ENCODE results near the gene ADAMTS10.
"Not testable (repeated sequence)": the region's sequence is repeated elsewhere in the genome, so short reads cannot be mapped to it uniquely, and the experiment has no call there.

The ADAMTS10 gene

DNA sequence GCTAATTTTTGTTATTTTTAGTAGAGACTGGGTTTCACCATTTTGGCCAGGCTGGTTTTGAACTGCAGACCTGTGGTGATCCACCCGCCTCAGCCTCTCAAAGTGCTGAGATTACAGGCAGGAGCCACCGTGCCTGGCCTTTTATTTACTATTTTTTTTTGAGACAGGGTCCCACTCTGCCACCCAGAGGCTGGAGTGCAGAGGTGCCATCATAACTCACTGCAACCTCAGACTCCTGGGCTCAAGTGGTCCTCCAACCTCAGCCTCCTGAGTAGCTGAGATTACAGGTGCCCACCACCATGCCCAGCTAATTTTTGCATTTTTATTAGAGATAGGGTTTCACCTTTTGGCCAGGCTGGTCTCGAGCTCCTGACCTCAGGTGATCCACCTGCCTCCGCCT, 12.4 kb upstream of the ADAMTS10 start:
- peak in 1 of 3 experiments; percentile 18 for DNase-seq

DNA sequence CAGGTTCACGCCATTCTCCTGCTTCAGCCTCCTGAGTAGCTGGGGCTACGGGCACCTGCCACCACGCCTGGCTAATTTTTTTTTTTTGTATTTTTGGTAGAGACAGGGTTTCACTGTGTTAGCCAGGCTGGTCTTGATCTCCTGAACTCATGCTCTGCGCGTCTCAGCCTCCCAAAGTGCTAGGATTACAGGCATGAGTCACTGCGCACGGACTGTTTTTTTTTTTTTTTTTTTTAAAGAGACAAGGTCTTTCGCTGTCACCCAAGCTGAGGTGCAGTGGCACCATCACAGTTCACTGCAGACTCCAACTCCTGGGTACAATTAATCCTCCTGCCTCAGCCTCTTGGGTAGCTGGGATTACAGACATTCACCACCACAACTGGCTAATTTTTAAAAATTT, 8.2 kb upstream of the ADAMTS10 start:
- DNase-seq: no peak

- DNase-seq: no peak
These were observed 7.5 kb upstream of the ADAMTS10 start for GRCh38 chr19:8617984-8618383.

GRCh38 chr19:8617325-8617724, 6.8 kb upstream of the ADAMTS10 start:
- not testable (repeated sequence) for DNase-seq

GRCh38 chr19:8616861-8617260, 6.3 kb upstream of the ADAMTS10 start:
- no peak for DNase-seq

GRCh38 chr19:8615813-8616596, 5.5 kb upstream of the ADAMTS10 start:
- peak in 1 of 3 experiments; percentile 1 for DNase-seq

GRCh38 chr19:8615024-8615423, 4.5 kb upstream of the ADAMTS10 start:
- DNase-seq: no peak

DNA sequence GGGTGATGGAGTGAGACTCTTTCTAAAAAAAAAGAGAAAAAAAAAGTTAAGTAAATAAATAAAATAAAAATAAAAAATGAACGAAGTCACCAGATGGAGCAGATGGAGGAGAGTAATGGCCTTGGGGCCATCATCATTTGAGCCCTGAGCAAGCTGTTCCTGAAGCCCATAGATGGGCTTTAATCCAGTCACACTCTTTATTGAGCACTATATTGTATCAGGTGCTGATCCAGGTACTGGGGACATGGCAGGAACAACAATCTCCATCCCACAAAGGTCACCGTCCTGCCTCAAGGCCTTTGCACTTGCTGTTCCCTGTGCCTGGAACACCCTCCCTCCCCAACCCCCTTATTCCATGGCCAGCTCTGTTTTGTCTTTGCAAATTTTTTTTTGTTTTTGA, 3.9 kb upstream of the ADAMTS10 start:
- no peak for DNase-seq

DNA sequence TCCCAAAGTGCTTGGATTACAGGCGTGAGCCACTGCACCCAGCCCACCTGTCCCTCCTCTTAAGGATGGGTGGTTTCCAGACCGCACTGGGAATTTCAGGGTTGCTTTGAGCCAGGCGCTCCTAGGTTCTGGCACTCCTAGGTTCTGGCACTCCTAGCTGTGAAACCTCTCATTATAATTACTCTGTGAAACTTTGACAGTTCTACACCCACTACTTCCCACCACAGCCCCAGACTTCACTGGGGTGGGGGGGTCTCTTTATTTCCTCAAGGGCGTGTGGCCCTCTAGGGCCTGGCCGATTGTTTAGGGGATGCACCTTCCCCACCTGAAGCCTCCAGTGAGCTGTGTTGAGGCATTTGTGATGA, 2.3 kb upstream of the ADAMTS10 start:
- no peak for DNase-seq

DNA sequence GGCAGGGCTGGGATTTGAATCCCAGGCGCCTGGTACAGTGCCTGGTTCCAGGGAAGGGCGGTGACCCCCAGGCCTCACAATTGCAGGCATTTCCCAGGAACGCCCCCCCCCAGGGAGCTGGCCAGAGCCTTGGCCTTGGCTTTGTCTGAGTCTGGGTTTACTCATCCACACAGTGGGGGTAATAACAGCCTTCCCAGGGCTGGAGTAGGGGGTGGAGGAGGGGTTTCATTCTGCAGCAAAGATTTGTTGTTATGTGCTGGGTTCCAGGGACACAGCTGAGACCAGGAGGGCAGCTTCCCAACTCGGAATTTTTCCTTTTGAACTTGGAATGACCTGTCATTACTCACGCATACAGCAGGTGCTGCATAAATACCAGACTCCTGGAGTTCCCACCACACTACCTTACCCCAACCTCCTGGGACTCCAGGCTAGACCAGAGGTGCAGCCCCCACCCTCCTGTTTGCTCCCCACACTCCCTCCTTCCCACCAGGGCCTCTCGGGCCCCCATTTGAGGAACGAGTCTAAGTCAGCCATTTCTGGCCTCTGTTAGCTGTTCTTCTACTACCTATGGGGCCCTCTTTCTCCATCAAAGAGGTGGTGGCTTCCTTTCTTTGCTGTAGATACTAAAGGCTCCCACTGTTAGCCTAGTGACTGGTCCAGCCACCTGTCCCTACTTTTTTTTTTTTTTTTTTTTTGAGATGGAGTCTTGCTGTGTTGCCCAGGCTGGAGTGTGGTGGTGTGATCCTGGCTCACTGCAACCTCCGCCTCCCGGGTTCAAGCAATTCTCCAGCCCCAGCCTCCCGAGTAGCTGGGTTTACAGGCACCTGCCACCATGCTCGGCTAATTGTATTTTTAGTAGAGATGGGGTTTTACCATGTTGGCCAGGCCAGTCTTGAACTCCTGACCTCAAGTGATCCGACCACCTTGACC, 1.6 kb upstream of the ADAMTS10 start:
- DNase-seq: no peak

DNA sequence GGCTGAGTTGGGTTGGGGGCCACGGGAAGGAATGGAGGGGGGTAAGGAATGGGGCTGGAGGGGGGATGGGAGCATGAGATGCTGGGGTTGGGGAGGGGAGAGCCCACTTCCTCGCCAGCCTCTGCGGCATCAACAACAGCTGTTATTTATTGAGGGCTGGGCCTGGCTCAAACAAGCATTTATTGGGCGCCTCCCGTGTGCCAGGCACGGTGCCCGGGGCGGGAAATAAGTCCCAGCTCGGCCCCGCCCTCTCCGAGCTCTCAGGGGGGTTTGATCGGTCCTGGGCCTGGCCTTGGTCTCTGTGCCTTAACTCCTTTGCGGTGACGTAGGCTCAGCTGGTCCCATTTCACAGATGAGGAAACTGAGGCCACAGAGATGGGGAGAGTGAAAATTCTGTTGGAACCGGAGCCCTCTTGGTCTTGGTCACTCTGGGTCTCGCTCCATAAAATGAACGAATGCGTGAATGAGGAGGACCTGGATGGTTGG, 919 bp upstream of the ADAMTS10 start:
- DNase-seq: no peak

GRCh38 chr19:8610936-8611300, 403 bp upstream of the ADAMTS10 start:
- DNase-seq: no peak

GRCh38 chr19:8609279-8610040, 1.1 kb downstream of the ADAMTS10 start:
- DNase-seq: no peak

DNA sequence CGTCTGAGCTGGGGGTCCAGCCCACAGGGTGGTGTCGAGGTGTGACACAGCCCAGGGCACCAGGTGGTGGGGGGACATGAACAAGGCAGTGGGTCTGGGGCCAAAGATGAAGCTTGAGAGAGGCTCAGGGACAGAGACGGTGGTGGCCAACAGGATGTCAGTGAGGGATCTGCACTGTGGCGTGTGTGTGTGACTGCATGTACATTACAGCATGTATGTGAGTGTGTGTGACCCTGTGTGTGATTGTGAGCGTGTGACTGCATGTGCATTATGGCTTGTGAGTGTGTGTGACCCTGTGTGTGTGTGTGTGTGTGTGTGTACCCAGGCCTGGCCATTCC, 1.6 kb downstream of the ADAMTS10 start:
- DNase-seq: no peak

DNA sequence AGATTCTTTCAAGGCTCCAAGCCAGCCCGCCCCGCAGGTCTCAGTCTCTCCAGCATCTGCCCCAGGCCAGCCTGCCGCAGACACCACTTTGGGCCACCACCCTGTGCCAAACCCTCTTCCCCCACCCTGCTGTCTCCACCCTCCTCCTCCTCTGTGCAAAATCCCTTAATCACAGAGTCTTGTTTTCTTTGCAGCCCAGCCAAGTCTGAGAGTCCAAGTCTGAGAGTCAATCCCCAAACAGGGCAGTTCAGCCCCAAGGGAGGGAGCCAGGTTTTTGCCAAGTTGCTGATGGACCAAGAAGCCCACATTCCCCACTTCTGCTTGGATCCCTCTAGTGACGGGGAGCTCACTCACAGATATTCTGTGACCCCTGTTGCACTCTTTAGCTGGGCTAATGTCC, 3.1 kb downstream of the ADAMTS10 start:
- no peak for DNase-seq

DNA sequence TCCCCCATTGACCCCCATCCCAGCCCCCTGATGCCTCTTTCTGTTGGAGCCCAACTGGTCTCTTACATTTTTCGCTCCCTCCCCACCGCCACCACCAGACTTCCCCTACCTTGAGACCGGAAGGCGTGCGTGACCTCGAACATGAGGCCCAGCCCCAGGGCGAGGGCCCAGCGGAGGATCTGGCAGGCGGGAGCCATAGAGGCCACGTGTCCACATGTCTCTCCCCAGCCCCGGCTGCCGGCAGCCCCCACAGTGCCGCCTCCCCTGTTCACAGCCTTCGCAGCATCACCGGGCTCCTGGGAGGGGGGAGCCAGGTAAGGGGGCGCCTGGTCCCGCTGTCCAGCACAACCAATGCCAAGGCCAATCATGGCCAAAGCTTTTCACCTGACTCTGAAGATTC, 5.0 kb downstream of the ADAMTS10 start:
- DNase-seq: no peak

DNA sequence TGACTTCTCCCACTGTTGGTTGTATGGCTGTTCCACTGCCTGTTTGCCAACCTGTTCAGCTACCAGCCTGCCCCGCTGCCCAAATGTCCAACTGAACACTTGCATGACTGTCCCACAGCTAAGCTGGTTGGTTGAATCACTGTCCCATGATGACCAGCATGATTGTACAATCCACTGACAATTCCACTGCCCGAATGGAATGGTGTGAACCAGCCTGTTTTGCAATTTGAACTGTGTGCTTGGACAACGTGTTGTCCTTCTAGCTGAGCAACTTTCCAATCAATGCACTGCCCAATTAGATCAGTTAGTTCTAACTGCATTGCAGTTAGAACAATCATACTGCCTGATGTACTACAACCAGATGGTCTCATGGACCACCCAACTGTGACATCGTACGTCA, 8.7 kb downstream of the ADAMTS10 start:
- DNase-seq: no peak

- no peak for DNase-seq
These were observed 9.7 kb downstream of the ADAMTS10 start for GRCh38 chr19:8600816-8601215.

GRCh38 chr19:8600064-8600463, 10.5 kb downstream of the ADAMTS10 start:
- DNase-seq: no peak

- DNase-seq: no peak
These were observed 14.3 kb downstream of the ADAMTS10 start for GRCh38 chr19:8596168-8596567.

GRCh38 chr19:8595651-8596050, 14.9 kb downstream of the ADAMTS10 start:
- DNase-seq: no peak

- no peak for DNase-seq
These were observed 16.6 kb downstream of the ADAMTS10 start for GRCh38 chr19:8593931-8594330.

DNA sequence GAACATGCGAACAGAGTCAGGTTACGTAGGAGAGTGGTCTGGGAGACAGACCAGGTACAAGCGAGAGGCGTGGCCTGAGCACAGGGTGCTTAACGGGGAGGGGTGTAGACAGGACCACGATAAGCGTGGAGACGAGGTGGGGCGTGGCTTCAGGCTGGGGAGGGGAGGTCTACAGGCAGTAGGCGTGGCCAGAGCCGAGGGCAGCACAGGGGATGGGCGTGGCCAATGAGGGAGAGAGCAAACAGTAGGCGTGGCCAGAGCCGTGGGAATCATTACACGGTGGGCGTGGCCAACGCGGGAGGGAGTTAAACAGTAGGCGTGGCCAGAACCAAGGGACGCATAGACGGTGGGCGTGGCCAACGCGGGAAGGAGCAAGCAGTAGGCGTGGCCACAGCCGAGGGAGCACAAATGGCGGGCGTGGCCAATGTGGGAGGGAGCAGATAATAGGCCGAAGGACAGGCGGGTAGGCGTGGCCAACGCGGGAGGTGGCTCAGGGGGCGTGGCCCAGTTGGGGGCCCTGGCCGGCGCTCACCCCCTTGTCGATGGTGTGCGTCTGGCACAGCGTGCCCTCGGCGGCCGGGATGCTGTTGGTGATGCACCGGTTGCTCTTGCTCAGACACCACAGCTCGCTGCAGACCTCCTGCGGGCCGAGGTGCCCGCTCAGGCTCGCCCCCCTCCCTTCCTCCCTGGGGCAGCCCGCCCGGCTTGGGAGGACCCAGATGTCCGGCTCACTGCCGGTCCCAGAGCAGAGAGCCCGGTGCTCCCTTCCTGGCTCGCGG, 18.1 kb downstream of the ADAMTS10 start:
- DNase-seq: peak in 1 of 3 experiments; percentile 44

All from NCI-H1417 (cell line).